CD4-positive, alpha-beta T cell treated with Interleukin-4 for 4 hours (primary cell): Measurements from ENCODE around the gene CCDC85A.
"Not testable (repeated sequence)": the region's sequence is repeated elsewhere in the genome, so short reads cannot be mapped to it uniquely, and the experiment has no call there.

Experiments used
- DNase-seq: peaks from one replicate; pipeline ENCODE4 v3.0.0-alpha.2; 2020

CCDC85A gene

DNA sequence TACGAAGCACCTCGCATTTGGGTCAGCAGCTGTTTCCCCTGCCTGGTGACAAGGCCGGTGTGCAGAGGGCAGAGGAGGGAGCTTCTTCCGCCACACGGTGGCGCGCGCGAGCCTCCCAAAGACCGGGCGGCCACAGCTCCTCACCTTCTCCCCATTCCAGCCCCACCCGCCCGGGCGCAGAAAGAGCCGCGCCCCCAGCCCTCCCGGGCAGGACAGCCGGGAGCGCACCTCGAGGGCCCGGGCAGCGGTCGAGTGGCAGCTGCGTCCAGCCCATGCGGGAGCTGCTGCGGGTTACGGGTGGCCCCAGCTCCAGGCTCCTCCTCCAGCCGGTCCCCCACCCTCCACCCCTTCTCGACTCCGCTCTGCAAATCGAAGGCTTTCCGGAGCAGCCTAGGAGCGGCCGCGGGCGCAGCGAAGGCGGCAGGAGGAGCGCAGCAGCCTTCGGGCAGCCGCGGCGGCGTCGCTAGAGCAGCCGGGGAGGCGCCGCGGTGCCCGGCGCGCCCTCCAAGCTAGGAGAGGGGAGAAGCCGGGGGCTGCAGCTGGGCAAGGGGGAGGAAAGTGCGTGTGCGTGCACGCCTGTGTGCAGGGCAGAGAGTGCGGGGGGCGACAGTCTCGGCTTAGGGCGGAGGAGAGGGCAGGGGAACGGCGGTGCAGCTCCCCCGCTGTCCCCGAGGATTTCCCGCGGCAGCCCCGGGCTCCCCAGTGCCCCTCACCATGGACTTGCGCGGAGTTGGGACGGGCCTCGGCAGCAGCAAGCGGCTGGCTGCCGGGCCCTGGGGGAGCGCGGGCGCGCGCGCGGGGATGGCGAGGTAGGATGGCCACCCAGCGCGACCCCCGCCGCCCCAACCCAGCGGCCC is at the start of gene CCDC85A:
Gene CCDC85A, plus strand, starts transcription at position 348 of the 857 bp plus-strand sequence. CDS start 635 bp downstream, outside the sequence.
- DNase-seq = peak; percentile 20

DNA sequence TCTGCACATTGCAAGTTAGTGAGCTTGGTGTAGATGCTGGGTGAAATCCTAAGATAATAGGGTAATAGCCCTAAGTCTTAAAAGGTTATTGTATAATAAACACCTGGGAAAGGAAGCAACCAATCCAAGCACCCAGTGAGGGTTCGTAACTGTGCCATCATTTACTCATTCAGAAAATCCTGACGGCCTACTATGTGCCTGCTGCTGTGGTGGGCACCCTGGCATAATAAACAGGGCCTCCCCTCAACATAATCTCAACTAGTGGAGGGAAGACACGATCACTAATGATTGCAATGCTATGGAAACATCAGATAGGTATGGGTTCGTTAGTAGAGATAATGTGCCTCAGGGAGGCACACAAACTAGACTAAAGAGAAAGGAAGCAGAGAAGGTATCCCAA is 48.9 kb upstream of the CCDC85A start:
- DNase-seq = no peak

DNA sequence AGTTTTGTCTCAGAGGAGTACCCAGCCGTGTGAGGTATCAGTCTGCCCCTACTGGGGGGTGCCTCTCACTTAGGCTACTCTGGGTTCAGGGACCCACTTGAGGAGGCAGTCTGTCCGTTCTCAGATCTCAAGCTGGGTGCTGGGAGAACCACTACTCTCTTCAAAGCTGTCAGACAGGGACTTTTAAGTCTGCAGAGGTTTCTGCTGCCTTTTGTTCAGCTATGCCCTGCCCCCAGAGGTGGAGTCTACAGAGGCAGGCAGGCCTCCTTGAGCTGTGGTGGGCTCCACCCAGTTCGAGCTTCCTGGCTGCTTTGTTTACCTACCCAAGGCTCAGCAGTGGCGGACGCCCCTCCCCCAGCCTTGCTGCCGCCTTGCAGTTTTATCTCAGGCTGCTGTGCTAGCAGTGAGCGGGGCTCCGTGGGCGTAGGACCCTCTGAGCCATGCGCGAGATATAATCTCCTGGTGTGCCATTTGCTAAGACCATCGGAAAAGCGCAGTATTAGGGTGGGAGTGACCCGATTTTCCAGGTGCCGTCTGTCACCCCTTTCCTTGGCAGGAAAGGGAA is 41.2 kb upstream of the CCDC85A start:
- DNase-seq = not testable (repeated sequence)

DNA sequence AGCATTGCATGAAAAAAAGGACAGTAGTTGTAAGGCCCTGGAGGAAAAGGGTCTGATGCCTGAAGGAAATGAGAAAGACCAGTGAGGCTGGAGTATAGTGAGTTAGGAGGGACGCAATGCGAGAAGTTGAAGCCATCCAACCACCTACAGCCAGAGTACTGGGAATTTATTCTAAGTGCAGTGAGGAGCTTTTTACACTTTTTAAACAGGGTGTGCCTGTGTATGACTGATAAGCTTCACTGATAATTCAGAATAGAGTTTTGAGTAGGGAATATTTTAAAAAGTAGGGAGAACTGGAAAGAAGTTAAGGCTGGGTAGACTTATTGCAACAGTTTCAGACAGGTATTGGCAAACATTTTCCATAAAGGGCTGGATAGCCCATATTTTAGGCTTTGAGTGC is 35.9 kb upstream of the CCDC85A start:
- DNase-seq = no peak

DNA sequence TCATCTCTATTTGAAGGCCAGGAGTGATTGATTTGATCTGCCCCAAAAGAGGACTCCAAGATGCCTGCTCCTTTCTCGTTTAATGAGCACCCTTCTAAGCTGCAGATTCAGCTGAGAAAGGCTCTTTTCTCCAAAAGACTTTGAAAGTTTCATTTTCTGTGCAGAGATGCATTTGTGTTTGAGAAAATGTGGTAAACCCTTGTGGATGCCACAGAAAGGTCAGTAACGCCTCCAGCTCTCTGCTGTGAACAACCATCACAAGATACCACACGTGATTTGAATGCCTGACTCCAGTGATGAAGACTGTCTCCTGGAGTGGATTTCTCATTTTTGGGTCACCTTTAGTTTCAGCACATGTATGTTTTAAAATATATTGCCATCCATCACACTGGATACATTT is 35.0 kb upstream of the CCDC85A start:
- DNase-seq = no peak

DNA sequence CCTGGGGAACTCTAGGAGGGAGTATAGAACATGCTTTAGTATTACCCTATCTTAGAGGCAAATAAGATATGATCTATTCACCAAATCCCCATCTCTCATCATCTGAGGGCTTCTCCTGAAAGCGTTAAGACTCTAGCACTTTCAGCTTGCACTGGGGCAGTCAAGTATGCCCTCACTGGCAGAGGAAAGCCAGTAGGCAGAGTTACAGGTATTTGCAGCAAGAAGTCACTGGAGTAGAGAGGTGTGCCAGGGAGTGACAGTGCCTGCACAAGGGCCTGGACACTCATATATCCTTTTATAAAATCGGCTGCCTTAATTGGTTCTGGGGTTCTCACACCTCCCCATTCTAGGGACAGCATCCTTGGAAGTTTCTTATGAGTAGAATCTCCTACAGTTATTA is 31.9 kb upstream of the CCDC85A start:
- no peak for DNase-seq

DNA sequence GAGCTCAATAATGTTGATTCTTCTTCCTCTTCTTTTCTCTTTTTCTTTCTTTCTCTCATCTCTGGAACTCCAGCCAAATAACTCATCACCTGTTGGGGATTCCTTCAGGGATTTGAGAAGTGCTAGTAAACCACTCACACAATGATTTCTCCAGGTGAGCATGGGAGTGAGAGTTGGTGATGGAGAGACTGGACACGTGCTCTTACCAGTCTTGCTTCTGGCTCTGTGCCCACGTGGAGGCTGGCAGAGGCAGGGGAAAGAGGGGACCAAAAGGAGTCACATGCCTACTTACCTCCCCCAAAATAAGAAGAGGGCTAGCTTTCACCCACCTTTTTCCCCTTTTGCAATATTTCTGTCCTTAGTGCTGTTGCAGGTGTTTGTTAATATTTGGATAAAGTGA is 28.6 kb upstream of the CCDC85A start:
- DNase-seq = no peak

DNA sequence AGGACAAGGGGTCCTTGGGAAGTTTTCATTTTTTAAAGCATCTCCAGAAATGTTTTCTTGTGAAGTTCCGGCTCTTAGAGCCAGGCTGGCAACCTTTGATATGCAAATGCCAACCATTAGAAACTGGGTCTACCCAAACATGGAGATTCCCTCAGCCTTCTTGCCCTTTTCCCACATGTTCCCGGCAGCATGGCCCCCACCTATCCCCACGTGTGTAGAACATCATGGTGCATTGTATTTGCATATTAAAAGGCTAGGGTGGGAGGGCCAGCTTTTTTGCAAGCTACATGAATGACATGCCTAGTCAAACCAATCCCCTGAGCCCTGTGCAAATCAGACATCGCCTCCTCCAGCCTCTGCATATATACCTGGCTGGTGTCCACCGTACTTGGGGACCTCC is 23.9 kb upstream of the CCDC85A start:
- DNase-seq = not testable (repeated sequence)

DNA sequence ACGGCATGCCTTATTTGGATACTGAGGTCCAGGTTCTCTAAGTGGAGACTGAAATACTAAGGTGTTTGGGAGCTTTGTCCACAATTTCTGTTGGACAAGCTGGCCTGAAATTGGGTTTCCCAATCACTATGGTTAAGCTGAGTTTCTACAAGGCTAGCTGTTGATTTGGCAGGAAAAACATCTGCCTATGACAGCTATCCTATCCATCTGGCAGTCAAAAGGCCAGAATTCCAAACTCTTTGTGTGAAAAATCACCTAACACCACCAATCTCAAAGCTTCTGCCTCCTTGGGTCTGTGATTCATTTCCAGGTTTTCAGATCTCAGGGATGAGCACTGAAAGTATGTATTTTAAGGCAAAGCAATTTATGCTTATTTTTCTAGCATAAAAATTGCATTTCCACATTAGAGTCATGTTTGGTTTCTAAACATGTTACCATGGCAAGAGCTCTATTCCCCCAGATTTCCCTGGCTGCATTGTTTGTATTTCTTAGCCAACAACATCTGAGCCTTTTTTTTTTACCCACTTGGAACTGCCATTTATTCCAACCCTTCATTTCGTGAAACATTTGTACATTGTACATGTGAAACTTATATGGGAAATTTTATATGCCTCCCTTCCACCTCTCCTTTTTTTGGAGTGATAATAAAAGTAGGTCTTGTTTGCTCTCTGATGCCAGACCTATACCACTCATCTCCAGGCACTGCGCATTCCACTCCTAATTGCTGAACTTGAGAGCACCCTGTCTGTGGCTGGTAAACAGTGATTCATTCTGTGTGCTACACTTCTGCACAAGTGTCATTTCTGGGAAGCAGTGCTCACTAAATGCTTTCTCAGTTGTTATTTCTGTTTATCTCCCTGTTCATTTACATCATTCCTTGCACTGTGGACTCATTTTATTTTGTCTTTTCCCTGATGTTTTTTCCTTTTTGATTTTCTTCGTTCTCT is 15.9 kb upstream of the CCDC85A start:
- no peak for DNase-seq

DNA sequence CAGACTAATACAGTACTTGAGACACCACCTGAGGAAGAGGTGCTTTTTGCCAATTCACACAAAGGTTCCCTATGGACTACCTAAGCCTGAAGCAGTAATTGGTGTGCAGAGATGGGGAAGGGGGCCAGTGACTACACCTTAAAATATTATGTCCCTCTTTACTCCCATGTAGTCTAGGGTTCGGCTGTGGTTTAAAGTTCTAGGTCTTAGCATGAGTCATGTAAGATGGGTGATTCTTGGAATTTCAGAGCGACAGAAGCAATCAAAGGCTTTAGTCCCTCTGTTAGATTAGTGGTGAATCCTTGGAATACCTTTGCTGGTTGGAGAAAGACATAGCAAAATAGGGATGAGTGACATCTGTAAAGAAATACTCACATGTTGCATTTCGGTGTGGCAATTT is 14.3 kb upstream of the CCDC85A start:
- DNase-seq = no peak

DNA sequence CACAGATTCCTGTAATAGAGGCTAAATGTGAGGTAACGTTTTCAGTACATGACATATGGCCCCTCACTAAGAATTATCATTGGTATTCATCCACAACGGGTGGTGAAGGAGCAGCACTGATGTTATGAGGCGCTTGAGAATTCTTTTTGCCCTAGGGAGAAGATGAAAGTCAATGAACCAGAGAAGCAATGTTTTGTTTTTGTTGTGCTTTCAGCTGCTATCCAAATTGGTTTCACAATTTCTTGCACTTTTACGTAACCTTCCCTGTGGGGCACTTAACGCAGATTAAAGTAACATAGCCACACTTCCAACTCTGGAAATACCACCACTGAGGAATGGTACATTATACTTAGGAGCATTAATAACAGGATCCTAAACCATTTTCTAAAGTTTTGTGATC is 13.3 kb upstream of the CCDC85A start:
- DNase-seq = no peak

DNA sequence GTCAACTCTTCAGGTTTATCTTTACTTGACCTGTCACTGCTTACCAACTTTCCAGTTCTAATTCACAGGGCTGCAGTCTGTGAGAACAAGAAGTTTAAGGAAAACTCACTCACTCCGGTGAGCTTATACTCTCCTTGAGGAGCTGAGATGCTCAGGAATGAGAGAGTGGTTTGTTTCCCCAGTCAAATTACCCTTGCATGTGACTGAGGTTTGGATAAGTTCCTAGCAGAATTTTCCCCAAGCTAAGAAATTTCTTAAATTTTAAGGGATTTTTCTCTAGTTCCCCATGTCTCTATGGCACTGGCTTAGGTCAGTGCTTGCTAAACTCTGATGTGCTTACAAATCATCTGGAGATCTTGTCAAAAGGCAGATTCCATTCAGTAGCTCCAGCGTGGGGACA is 12.8 kb upstream of the CCDC85A start:
- DNase-seq = no peak

DNA sequence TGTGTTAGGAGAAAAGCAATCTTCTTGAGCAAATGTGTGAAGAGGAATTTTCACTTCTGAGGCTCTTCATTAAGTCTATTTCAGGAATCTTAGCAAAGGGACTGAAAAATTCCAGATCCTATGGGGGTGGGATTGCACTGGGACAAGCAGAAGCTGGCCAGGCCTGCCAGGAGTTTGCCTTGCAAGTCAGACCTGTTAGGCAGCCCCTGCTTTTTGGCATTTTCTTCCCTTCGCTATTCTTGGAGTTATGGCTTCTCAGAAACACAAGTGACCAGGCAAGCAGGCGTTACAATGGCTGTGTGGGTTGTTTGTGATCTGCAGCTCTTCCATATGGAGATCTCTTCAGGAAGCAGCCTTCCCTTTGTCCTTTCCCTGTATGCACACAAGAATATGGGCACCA is 8.0 kb upstream of the CCDC85A start:
- no peak for DNase-seq

DNA sequence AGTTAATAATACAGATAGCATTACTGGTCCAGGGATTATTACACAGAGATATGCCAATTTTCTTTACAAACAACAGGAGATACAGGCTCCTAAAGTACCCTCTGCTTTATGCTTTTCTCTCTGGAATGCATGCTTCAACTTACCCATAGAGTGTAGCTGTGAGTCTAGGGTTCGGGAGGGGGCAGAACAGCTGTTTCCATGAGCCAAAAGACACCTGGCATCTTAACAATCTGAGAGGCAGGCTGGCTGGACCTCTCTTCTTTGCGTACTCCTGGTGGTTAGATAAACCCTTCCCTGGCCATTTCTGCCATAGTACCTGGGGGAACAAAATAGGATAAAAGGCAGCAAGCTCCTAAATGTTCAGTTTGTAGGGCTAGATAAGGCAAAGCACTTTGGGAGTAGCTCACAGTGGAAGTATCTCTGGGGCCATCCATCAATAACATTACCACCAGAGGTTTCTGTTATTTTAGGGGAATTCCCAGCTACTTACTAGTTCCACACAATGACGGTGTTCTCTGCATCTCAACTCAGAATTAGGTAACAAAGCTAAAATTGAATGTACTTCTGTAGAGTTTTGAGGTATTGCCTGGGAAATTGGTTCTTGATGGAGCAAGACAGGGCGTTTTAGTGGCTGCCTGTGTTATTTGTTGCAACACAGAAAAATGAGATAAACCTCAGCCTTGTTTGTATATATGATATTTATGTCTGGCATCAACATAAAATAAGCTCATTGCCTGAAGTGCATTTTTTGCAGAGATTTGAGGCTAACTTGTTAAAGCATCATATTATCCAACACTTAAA is 6.2 kb upstream of the CCDC85A start:
- no peak for DNase-seq

DNA sequence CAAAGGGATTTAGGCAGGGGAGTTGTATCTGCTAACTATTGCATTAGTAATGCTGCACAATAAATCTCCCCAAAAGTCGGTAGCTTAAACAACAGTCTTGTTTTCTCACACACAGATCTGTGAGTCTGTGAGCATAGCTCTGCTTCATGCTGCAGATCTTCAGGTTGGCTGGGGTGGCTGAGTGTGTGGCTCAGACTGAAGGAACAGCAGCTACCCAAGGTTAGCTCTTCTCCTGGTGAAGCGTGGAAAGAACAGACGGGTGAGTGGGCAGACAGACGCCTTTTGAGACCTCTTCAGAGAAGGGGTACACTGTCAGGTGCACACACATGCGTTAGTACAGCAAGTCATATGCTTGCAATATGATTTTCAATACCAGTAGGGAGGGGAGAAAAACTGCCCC is 3.9 kb upstream of the CCDC85A start:
- no peak for DNase-seq

DNA sequence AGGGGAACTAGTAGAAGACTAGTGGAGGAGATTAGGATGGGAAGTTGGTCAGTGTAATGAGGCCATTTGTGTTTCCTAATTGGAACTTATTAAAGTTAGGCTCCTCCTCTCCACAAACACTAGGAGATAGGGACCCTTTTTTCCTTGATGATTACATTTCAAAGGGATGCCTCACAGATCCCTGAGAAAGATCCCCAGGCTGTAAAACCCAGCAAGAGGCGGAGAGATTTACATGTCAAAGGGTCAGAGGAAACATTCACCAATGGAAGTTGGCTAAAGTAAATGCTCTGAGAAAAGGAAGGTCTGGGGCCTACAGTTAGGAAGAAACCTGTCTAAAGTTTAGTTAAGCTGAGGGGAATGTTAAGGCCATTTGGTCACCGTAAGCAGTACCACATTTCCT is 1.4 kb upstream of the CCDC85A start:
- no peak for DNase-seq

DNA sequence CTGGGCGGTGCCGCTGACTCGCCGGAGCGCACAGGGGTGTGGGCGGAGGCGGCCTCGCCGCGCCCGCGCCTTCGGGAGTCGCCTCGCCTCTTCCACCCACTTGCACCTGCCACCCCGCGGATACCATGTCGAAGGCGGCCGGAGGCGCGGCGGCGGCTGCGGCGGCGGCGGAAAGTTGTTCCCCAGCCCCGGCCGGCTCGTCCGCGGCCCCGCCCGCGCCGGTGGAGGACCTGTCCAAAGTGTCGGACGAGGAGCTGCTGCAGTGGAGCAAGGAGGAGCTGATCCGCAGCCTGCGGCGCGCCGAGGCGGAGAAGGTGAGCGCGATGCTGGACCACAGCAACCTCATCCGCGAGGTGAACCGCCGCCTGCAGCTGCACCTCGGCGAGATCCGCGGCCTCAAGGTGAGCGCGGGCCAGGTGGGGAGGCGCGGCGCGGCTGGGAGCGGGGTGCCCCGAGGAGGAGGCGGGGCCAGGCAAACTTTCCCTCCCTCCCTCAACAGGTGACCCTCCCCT is 766 bp downstream of the CCDC85A start:
- no peak for DNase-seq

DNA sequence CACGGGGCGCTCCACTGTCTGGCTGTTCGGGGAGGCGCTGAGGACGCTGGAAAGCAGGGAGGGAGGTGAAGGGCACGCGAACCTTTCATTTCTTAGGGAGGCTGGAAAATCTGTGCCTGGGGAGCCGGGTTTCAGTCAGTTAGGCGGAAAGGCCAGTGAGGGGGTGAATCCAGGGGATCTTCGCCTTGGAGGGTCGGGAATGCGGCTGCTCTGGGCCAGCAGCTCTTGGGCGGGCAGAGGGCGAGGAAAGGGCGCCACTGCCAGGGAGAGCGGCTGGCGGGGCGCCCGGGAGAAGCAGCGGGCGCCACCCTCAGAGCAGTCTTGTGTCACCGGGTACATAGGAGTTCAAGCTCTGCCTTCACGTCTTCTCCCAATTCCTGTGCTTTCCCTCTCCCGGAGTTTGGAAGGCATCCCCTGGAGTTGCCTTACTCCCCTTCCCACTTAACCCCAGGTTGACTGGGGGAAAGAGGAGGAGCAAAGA is 1.4 kb downstream of the CCDC85A start:
- no peak for DNase-seq

DNA sequence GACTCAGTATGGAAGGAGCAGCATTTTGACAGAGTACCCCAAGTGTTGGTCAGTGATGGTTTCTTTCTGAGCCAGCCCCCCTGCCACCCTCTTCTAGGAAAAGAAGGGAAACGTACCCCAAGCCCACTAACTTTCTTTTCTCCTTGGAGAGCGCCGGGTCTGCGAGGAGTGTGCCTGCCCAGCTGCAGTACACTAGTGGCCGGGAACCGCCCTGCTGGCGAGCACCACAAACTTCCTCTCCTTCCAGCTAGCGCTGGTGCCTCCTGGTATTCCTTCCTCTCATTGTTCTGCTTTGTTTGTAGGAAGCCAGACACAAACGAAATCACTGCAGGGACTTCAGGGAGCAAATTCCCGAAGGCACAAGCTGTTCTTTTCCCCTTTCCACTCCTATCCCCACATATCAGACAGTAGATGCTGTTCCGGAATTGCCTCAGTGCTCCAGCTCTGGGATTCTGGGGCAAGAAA is 1.8 kb downstream of the CCDC85A start:
- no peak for DNase-seq

DNA sequence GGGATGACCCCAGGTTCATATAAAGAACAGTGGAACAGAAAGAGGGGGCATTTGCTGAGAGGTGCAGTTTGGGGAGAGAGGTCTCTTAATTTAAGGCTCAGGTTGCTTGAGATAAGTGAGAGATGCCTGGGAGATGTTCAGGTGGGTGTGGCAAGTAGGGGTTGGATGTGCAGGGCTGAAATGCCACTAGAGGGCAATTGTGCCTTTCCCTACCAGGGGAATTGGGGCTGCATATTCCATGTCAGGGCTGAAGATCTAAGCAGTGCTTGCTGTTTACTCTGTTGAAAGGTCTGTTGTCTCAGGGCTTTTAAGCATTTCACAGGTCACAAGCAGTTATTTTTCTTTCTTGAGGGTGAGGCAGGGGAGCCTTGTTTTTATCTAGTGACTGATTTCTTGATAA is 7.8 kb downstream of the CCDC85A start:
- no peak for DNase-seq

DNA sequence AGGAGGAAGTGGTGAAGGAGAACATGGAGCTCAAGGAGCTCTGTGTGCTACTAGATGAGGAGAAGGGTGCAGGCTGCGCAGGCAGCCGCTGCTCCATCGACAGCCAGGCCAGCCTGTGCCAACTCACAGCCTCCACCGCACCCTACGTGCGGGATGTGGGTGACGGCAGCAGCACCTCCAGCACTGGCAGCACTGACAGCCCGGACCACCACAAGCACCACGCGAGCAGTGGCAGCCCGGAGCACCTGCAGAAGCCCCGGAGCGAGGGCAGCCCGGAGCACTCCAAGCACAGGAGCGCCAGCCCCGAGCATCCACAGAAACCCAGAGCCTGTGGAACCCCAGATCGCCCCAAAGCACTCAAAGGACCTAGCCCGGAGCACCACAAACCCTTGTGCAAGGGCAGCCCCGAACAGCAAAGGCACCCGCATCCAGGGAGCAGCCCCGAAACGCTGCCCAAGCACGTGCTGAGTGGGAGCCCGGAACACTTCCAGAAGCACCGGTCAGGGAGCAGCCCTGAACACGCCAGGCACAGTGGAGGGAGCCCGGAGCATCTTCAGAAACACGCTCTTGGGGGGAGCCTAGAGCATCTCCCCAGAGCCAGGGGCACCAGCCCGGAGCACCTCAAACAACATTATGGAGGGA is 9.0 kb downstream of the CCDC85A start:
- DNase-seq = no peak

DNA sequence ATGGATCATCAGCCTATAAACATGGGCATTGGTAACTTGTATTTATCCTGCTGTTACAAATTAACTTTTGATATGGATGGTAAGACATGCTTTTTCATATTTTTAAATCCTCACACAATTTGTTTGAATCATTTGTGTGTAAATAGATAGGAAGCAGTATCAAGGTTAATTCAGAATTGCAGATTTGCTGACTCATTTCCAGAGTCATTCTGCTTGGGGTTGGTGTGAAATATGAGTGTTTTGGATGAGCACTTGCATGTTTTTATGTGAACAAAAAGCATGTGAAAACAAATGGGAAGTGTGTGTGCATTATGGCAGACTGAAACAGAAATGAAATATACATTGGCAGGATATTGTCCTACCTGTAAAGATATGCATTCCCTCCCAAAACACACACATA is 11.8 kb downstream of the CCDC85A start:
- DNase-seq = no peak
